ENCODE results near the gene CALN1.

CALN1 gene

DNA sequence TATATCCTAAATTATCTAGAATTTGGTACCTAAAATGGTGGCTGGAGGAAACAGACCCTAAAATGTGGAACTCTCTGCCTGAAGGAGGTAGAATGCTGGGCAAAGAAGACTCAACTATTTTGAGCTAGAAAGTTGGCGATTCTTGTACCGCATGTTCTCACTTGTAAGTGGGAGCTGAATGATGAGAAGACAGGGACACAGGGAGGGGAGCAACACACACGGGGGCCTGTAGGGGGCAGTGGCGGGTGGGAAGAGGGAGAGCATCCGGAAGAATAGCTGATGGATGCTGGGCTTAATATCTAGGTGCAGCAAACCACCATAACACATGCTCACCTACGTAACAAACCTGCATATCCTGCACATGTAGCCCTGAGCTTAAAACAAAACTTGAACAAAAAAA lies 250.6 kb downstream of the CALN1 start:
- Histone ChIP-seq H3K27me3 (replicated peaks; ENCODE audit: control insufficient read depth, insufficient read depth, low read length) (no peaks in the 10 kb centered on the region), H3K4me3 (replicated peaks; ENCODE audit: low read depth, low read length) (no peak overlapping the region), H3K36me3 (ENCODE audit: control insufficient read depth, insufficient read depth, low read length) (no peaks in the 10 kb centered on the region)
- no peak for DNase-seq (ENCODE audit: extremely low read depth, insufficient read length)
- TF ChIP-seq, protein P1, sequence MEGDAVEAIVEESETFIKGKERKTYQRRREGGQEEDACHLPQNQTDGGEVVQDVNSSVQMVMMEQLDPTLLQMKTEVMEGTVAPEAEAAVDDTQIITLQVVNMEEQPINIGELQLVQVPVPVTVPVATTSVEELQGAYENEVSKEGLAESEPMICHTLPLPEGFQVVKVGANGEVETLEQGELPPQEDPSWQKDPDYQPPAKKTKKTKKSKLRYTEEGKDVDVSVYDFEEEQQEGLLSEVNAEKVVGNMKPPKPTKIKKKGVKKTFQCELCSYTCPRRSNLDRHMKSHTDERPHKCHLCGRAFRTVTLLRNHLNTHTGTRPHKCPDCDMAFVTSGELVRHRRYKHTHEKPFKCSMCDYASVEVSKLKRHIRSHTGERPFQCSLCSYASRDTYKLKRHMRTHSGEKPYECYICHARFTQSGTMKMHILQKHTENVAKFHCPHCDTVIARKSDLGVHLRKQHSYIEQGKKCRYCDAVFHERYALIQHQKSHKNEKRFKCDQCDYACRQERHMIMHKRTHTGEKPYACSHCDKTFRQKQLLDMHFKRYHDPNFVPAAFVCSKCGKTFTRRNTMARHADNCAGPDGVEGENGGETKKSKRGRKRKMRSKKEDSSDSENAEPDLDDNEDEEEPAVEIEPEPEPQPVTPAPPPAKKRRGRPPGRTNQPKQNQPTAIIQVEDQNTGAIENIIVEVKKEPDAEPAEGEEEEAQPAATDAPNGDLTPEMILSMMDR (IDR thresholded peaks at IDR 0.05; ENCODE audit: insufficient read depth, low read length, poor library complexity, severe bottlenecking), result no peak

DNA sequence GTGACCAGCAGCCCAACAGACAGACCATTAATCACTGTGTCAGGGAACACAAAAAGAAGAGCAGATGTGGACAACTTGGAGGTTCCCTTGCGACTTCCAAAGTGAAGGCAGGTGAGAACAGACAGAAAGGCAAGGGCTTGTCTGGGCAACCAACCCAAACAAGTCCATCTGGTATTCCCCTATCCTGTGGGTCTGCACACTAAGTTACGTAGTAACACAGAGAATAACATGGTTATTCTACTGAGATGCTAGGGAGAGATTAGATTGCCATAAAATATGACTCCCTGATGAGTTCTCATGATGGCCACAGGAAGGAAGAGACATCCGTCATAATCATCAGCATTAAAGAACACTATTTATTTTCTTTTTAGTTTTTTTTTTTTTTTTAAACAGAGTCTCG lies 252.2 kb downstream of the CALN1 start:
- Histone ChIP-seq H3K4me3 (replicated peaks; ENCODE audit: low read depth, low read length) (no peak overlapping the region), H3K36me3 (ENCODE audit: control insufficient read depth, insufficient read depth, low read length) (no peaks in the 10 kb centered on the region), H3K27me3 (replicated peaks; ENCODE audit: control insufficient read depth, insufficient read depth, low read length) (no peaks in the 10 kb centered on the region)
- DNase-seq (ENCODE audit: extremely low read depth, insufficient read length), result no peak
- TF ChIP-seq, protein P1 (IDR thresholded peaks at IDR 0.05; ENCODE audit: insufficient read depth, low read length, poor library complexity, severe bottlenecking), result no peak

DNA sequence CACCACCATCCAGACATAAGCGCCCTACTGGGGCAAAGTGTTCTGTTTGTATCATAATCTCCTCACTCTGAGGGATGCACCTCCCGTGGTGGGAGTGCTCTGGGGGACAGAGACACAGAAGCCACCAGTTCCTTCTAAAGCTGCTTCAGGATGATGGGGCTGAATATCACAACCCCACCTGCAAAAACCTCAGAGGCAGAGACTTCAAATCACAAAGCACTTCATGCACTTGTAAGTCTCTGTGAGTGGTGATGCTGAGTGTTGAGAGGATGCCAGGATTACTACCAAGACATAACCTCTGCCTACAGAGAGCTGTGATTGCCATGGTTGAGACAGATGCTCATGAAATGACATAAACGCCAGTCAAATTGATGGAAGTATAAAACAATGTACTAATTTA lies 255.5 kb downstream of the CALN1 start:
- Histone ChIP-seq H3K36me3 (ENCODE audit: control insufficient read depth, insufficient read depth, low read length) (no peaks in the 10 kb centered on the region), H3K27me3 (replicated peaks; ENCODE audit: control insufficient read depth, insufficient read depth, low read length) (no peaks in the 10 kb centered on the region), H3K4me3 (replicated peaks; ENCODE audit: low read depth, low read length) (no peak overlapping the region)
- no peak for DNase-seq (ENCODE audit: extremely low read depth, insufficient read length)
- TF ChIP-seq, protein P1 (IDR thresholded peaks at IDR 0.05; ENCODE audit: insufficient read depth, low read length, poor library complexity, severe bottlenecking), result no peak

DNA sequence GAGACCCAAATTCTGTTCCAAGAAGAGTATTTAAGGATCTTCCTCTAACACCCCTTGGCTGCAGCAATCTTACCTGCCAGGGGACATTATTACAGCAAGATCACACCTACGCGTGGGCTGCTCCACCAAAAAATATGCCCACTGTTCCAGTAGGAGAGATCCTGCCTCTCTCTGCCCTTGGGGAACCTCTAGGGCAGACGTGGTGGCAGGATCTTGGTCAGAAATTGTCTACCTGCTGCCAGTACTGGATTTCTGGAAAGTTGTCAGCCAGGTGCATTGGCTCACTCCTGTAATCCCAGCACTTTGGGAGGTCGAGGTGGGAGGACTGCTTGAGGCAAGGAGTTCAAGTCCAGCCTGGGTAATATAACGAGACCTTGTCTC lies 259.0 kb downstream of the CALN1 start:
- H3K36me3 ChIP-seq (ENCODE audit: control insufficient read depth, insufficient read depth, low read length), result no peaks in the 10 kb centered on the region

DNA sequence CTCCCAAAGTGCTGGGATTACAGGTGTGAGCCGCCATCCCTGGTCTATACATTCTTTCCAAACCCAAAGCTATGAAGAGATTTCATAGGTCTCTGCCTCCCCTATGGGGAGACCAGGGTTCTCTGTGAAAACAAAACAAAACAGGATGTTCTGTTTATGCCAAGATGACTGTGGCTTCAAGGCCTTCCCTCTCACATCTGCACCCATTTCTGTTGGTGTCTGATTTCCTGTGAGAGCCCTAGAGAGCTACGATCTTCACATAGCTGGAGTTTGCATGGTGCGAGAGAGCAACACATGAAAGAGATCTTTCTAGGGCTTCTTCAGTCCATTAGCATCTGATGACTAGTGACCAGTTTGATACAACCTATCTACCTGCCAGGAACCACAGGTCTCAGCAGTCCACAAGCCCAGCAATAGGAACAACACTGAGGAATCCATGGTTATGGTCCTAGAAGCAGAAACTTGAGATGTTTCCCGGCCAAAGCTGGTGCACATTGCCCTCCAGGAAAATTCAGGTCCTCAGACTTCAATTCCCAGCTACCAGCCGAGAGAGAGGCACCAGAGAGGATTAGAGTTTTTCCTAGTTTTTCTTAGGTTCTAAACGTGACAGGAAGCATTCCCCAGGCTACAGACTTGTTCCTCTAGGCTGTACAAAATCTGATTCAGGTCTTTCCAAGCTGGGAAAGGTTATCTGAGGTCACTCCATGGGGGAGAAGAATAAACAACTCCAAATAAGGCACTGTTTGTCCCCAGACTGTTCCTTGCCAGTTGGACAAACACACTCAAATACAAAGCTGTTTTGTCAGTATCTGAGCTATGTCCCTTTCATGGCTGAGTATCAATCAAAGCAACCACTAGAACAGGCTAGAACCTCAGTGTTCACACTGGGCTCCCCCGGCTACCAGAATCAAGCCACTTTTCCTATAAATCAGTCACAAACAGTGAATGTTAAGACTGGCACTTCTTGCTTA lies 259.7 kb downstream of the CALN1 start:
- TF ChIP-seq, protein P1 (IDR thresholded peaks at IDR 0.05; ENCODE audit: insufficient read depth, low read length, poor library complexity, severe bottlenecking), result no peak

More for the DNA sequence above, 259.0 kb downstream of the CALN1 start:
- Histone ChIP-seq H3K4me3 (replicated peaks; ENCODE audit: low read depth, low read length) (no peak overlapping the region), H3K27me3 (replicated peaks; ENCODE audit: control insufficient read depth, insufficient read depth, low read length) (no peaks in the 10 kb centered on the region)
- TF ChIP-seq, protein P1 (IDR thresholded peaks at IDR 0.05; ENCODE audit: insufficient read depth, low read length, poor library complexity, severe bottlenecking), result no peak
- no peak for DNase-seq (ENCODE audit: extremely low read depth, insufficient read length)

More for the DNA sequence above, 259.7 kb downstream of the CALN1 start:
- H3K36me3 ChIP-seq (ENCODE audit: control insufficient read depth, insufficient read depth, low read length), result no peaks in the 10 kb centered on the region
- no peak for DNase-seq (ENCODE audit: extremely low read depth, insufficient read length)
- H3K4me3 ChIP-seq (replicated peaks; ENCODE audit: low read depth, low read length), result no peak overlapping the region
- H3K27me3 ChIP-seq (replicated peaks; ENCODE audit: control insufficient read depth, insufficient read depth, low read length), result no peaks in the 10 kb centered on the region

Measured in GM06990 (cell line).